ENCODE measurements around the gene NFIB.

- TF ChIP-seq, protein P1, sequence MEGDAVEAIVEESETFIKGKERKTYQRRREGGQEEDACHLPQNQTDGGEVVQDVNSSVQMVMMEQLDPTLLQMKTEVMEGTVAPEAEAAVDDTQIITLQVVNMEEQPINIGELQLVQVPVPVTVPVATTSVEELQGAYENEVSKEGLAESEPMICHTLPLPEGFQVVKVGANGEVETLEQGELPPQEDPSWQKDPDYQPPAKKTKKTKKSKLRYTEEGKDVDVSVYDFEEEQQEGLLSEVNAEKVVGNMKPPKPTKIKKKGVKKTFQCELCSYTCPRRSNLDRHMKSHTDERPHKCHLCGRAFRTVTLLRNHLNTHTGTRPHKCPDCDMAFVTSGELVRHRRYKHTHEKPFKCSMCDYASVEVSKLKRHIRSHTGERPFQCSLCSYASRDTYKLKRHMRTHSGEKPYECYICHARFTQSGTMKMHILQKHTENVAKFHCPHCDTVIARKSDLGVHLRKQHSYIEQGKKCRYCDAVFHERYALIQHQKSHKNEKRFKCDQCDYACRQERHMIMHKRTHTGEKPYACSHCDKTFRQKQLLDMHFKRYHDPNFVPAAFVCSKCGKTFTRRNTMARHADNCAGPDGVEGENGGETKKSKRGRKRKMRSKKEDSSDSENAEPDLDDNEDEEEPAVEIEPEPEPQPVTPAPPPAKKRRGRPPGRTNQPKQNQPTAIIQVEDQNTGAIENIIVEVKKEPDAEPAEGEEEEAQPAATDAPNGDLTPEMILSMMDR (IDR thresholded peaks at IDR 0.05), result no peak
- TF ChIP-seq ZFX (IDR thresholded peaks at IDR 0.05; ENCODE audit: borderline replicate concordance), result no peak
Measured at GRCh38 chr9:14221119-14221518, 92.8 kb downstream of the NFIB start.

Measured in 22Rv1 (cell line).